DOHH2 (cell line): ENCODE results near the gene RESF1.

Experiments used
- H3F3A ChIP-seq: fragments of 200-600 bp; sonication (generic), shearing (Covaris generic); 2 replicates; pipeline ENCODE4 v1.6.0; 2016; ENCODE audit warnings: antibody characterized with exemption, mild to moderate bottlenecking; ENCODE audit not compliant: control insufficient read depth, insufficient read depth
- H3K27ac ChIP-seq: fragments of 200-600 bp; sonication (generic); 2 replicates; pipeline ENCODE4 v1.5.1; 2014; ENCODE audit warnings: low read depth, mild to moderate bottlenecking, low read length, moderate library complexity
- H3K27me3 ChIP-seq: fragments of 200-600 bp; sonication (generic); 2 replicates; pipeline ENCODE4 v1.6.1; 2014; ENCODE audit warnings: mild to moderate bottlenecking, low read length, mixed read lengths; ENCODE audit not compliant: control insufficient read depth
- H3K36me3 ChIP-seq: fragments of 200-600 bp; sonication (generic); 2 replicates; pipeline ENCODE4 v1.6.1; 2014; ENCODE audit warnings: mild to moderate bottlenecking, low read length, moderate library complexity, mixed read lengths; ENCODE audit not compliant: control insufficient read depth
- H3K4me1 ChIP-seq: fragments of 200-600 bp; sonication (generic); 2 replicates; pipeline ENCODE4 v1.6.1; 2014; ENCODE audit warnings: mild to moderate bottlenecking, low read length, mixed read lengths; ENCODE audit not compliant: control insufficient read depth
- H3K4me2 ChIP-seq: fragments of 200-600 bp; sonication (generic); 2 replicates; pipeline ENCODE4 v1.6.0; 2014; ENCODE audit warnings: mild to moderate bottlenecking, low read length, moderate library complexity
- H3K4me3 ChIP-seq: fragments of 200-600 bp; sonication (generic); 2 replicates; pipeline ENCODE4 v1.5.1; 2014; ENCODE audit warnings: mild to moderate bottlenecking, low read length, mixed read lengths
- H3K79me2 ChIP-seq: fragments of 200-600 bp; sonication (generic); 2 replicates; pipeline ENCODE4 v1.6.1; 2014; ENCODE audit warnings: mild to moderate bottlenecking, low read length, mixed read lengths; ENCODE audit not compliant: control insufficient read depth
- H3K9me2 ChIP-seq: fragments of 200-600 bp; sonication (generic); replicated peaks from 2 replicates; pipeline ENCODE4 v1.6.1; 2014; ENCODE audit warnings: mild to moderate bottlenecking, low read length, mixed read lengths; ENCODE audit not compliant: control insufficient read depth
- H3K9me3 ChIP-seq: fragments of 200-600 bp; sonication (generic); 2 replicates; pipeline ENCODE4 v1.6.1; 2014; ENCODE audit warnings: antibody characterized with exemption, low read length, mixed read lengths; ENCODE audit not compliant: control insufficient read depth, insufficient read depth
- H4K20me1 ChIP-seq: fragments of 200-600 bp; sonication (generic); 2 replicates; pipeline ENCODE4 v1.6.0; 2014; ENCODE audit warnings: low read depth, mild to moderate bottlenecking, antibody characterized with exemption, low read length, moderate library complexity; ENCODE audit not compliant: control insufficient read depth, insufficient read depth
- CTCF ChIP-seq: fragments of 200-600 bp; sonication (generic); IDR thresholded peaks from one replicate; pipeline ENCODE4 v1.5.1; 2014; ENCODE audit warnings: antibody characterized with exemption, mild to moderate bottlenecking, low read depth, low read length; ENCODE audit not compliant: poor library complexity, severe bottlenecking
- EZH2phosphoT487 ChIP-seq: fragments of 200-600 bp; sonication (generic); IDR thresholded peaks from 2 replicates; pipeline ENCODE4 v1.6.1; 2017; ENCODE audit warnings: borderline replicate concordance, mild to moderate bottlenecking, antibody characterized with exemption, low read length, moderate library complexity, mixed read lengths

RESF1 gene

GRCh38 chr12:31984806-31985591 lies 25.8 kb downstream of the RESF1 start:
- no peaks in the 10 kb centered on the region for H3K27me3 ChIP-seq
- peaks cover 64% of the 10 kb centered on the region for H3K36me3 ChIP-seq
- no peak for TF ChIP-seq EZH2phosphoT487
- TF ChIP-seq CTCF, result no peak

DNA sequence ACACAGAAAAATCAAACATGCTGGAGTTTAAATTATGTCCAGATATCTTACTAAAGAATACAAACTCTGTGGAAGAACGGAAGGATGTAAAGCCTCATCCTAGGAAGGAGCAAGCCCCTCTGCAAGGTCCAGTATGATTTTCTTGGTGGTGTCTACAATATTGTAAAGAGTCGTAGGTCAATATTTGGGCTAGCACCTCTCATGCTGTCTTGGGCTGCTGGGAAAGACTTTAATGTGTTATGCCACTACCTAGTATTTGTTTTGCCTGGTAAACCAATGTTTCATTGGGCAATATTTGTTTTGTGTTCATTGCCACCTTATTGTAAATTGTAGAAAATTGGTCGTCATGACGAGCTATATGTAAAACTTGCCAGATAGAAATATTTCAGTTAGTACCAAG lies 26.6 kb downstream of the RESF1 start:
- no peaks in the 10 kb centered on the region for H3F3A ChIP-seq
- no peak for TF ChIP-seq CTCF
- no peak for TF ChIP-seq EZH2phosphoT487
- no peaks in the 10 kb centered on the region for H3K9me2 ChIP-seq
- peaks cover 11% of the 10 kb centered on the region; the same call in 1 of the 2 replicates for H3K79me2 ChIP-seq
- no peaks in the 10 kb centered on the region for H3K4me1 ChIP-seq
- H3K9me3 ChIP-seq, result no peaks in the 10 kb centered on the region
- H3K27me3 ChIP-seq, result no peaks in the 10 kb centered on the region
- no peak overlapping the region for H3K4me2 ChIP-seq
- H3K4me3 ChIP-seq, result no peak overlapping the region
- peaks cover 60% of the 10 kb centered on the region for H3K36me3 ChIP-seq
- no peaks in the 10 kb centered on the region for H4K20me1 ChIP-seq
- no peak overlapping the region for H3K27ac ChIP-seq

More at GRCh38 chr12:31984806-31985591, 25.8 kb downstream of the RESF1 start:
- Histone ChIP-seq H3K27ac (no peak overlapping the region), H3K4me2 (no peak overlapping the region), H3K4me1 (no peaks in the 10 kb centered on the region), H3K79me2 (peaks cover 11% of the 10 kb centered on the region; the same call in 1 of the 2 replicates), H3K9me3 (no peaks in the 10 kb centered on the region), H3K4me3 (no peak overlapping the region), H3F3A (no peaks in the 10 kb centered on the region), H4K20me1 (no peaks in the 10 kb centered on the region), H3K9me2 (no peaks in the 10 kb centered on the region)

DNA sequence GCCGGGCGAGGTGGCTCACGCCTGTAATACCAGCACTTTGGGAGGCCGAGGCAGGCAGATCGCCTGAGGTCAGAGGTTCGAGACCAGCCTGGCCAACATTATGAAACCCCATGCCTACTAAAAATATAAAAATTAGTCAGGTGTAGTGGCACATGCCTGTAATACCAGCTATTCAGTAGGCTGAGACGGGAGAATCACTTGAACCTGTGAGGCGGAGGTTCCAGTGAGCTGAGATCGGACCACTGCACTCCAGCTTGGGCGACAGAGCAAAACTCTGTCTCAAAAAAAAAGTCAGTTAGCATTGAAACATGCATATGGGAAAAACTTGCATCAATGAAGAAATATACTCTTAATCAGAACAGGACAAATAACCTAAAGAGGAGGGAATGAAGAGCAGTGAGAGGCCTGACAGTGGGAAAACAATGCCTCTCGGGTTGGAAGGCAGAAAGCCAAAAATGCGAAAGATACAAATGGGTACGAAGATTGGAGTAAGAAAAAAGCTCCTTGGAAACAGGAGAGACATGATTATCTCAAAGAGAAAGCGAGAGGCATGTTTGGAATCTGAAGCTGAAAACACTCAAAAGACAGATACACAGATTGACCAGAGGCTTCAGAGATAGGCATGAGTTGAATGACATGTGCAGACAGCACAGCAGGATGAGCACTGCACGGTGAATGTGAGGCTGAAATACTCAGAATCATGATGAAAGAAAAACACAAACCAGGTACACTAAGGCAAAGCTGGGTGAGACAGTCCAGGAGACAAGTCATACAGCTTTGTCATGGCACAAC lies 30.6 kb downstream of the RESF1 start:
- no peaks in the 10 kb centered on the region for H3K9me3 ChIP-seq
- H3K36me3 ChIP-seq, result peaks cover 37% of the 10 kb centered on the region
- H3K27ac ChIP-seq, result no peak overlapping the region

More for the DNA sequence above, 30.6 kb downstream of the RESF1 start:
- no peak overlapping the region for H3K4me2 ChIP-seq
- H3K79me2 ChIP-seq, result peaks cover 11% of the 10 kb centered on the region; the same call in 1 of the 2 replicates
- H4K20me1 ChIP-seq, result no peaks in the 10 kb centered on the region
- H3F3A ChIP-seq, result 0 out of 2 replicates have a peak, but pooled peaks cover 2% of the 10 kb centered on the region
- no peaks in the 10 kb centered on the region for H3K4me1 ChIP-seq
- TF ChIP-seq CTCF, result no peak
- no peak for TF ChIP-seq EZH2phosphoT487
- no peaks in the 10 kb centered on the region for H3K9me2 ChIP-seq
- no peak overlapping the region for H3K4me3 ChIP-seq
- H3K27me3 ChIP-seq, result no peaks in the 10 kb centered on the region
